Stomach smooth muscle (tissue), 2 donors: ENCODE results near the gene HDAC7.
A peak's percentile ranks its signal among the peaks of the same experiment; 100 is the strongest.

ENCODE experiments used
- H3K27ac ChIP-seq: one replicate; pipeline ENCODE4 v1.7.0; 2013; ENCODE audit warnings: mild to moderate bottlenecking, low read length, inconsistent platforms
- H3K27me3 ChIP-seq, 2 donors: one replicate each; pipeline ENCODE4 v1.7.0; 2013; ENCODE audit warnings: low read length in 2 of 2; ENCODE audit not compliant: insufficient read depth in 2 of 2, control insufficient read depth in 1 of 2
- H3K36me3 ChIP-seq, 2 donors: one replicate each; pipeline ENCODE4 v1.7.0; 2013; ENCODE audit warnings: low read length in 2 of 2; ENCODE audit not compliant: control insufficient read depth in 2 of 2, insufficient read depth in 2 of 2
- H3K4me1 ChIP-seq: one replicate; pipeline ENCODE4 v1.7.0; 2013; ENCODE audit warnings: low read length; ENCODE audit not compliant: control insufficient read depth, insufficient read depth
- H3K4me3 ChIP-seq, 2 donors: one replicate each; pipeline ENCODE4 v1.7.0; 2013; ENCODE audit warnings: low read length in 2 of 2
- H3K9ac ChIP-seq, 2 donors: one replicate each; pipeline ENCODE4 v1.7.0; 2013; ENCODE audit warnings: low read length in 2 of 2, mild to moderate bottlenecking in 1 of 2
- H3K9me3 ChIP-seq, 2 donors: one replicate each; pipeline ENCODE4 v1.7.0; 2013; ENCODE audit warnings: low read length in 2 of 2; ENCODE audit not compliant: control insufficient read depth in 2 of 2
- donor health status: healthy.
- donor health status: Pancreatic carcinoma.

HDAC7 gene

DNA sequence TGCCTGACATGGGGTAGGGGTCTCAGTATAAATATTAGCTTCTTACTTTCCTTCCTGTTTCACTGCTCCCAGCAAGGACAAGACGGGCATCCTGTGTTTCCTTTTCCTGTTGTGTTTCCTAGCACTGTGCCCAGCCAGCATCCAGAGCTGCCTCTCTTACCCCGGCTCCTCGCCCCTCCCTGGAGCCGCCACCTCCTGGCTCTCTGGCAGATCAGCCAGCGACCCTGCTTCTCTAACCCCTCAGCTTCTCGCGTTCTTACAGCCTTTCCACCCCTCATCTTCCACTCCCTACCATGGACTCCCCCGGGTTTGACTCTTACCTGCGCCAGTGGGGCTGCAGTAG lies 17.8 kb downstream of the HDAC7 start:
- no peak overlapping the region for H3K9ac ChIP-seq
- H3K9me3 ChIP-seq, result no peaks in the 10 kb centered on the region
- H3K4me3 ChIP-seq, result peak overlapping the region in 1 of 2 donors; percentile 35
- H3K27me3 ChIP-seq, result no peaks in the 10 kb centered on the region
- peak overlapping the region; percentile 24 for H3K27ac ChIP-seq
- peaks cover 84% of the 10 kb centered on the region for H3K4me1 ChIP-seq
- H3K36me3 ChIP-seq, result peaks cover under 1 to 9% of the 10 kb centered on the region in 2 donors

DNA sequence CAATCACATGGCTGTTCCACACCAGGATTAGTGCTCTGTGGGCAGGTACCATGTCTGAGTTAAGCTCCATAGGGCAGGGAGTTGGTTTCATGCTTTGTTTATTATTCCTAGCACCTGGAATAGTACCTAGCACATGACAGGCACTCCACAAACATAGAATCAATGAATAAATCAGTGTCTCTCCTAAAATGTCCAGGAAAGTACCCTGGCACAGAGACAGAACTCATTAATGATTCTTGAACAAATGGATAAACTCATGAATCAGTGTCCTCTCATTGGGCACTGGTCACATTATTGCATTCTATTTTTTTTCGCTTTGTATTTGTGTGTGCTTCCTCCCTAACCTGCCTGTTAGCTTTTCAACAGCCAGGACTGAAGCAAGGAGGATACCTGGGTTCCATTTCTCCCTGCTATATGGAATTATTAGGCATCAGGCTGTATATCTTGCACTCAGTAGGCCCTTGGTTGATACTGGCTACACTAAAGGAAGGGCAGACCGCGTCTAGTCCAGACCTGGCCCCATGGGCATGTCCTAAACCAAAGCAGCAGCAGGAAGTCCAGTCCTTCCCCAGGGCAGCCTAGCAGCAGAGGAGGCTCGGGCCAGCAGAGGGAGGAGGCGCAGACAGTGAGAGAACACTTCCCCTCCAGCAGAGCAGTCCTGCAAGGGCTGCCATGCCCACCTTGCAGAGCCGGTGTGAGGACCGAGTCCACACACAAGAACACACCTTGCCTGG lies 18.4 kb downstream of the HDAC7 start:
- Histone ChIP-seq H3K27me3 (no peaks in the 10 kb centered on the region), H3K9ac (peak overlapping the region; percentile 13 to 51), H3K4me3 (peak overlapping the region in 1 of 2 donors; percentile 35), H3K36me3 (peaks cover 4 to 13% of the 10 kb centered on the region in 2 donors), H3K4me1 (peaks cover 80% of the 10 kb centered on the region), H3K9me3 (no peaks in the 10 kb centered on the region), H3K27ac (peak overlapping the region; percentile 24)

DNA sequence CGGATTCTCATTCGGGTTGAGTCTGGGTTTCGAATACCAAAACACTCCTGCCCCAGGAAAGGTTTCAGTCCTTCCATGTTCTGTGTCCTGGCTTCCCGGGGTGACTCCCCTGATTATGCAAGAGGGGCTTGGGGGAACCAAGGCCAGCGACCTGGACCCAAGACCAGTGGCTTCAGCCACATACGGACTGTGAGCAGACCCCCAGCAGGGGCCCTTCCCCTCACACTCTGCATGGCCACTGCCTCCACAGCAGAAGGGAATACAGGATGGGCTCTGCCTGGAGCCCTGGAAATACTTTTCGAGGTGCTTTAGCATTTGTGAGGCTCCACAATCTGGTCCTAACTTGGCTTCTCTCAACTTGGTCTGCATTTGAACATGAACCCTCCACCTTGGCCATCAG lies 19.1 kb downstream of the HDAC7 start:
- Histone ChIP-seq H3K27me3 (no peaks in the 10 kb centered on the region), H3K27ac (peak overlapping the region; percentile 53), H3K36me3 (peaks cover 9 to 14% of the 10 kb centered on the region in 2 donors), H3K4me3 (no peak overlapping the region), H3K4me1 (peaks cover 73% of the 10 kb centered on the region), H3K9me3 (no peaks in the 10 kb centered on the region), H3K9ac (no peak overlapping the region)

DNA sequence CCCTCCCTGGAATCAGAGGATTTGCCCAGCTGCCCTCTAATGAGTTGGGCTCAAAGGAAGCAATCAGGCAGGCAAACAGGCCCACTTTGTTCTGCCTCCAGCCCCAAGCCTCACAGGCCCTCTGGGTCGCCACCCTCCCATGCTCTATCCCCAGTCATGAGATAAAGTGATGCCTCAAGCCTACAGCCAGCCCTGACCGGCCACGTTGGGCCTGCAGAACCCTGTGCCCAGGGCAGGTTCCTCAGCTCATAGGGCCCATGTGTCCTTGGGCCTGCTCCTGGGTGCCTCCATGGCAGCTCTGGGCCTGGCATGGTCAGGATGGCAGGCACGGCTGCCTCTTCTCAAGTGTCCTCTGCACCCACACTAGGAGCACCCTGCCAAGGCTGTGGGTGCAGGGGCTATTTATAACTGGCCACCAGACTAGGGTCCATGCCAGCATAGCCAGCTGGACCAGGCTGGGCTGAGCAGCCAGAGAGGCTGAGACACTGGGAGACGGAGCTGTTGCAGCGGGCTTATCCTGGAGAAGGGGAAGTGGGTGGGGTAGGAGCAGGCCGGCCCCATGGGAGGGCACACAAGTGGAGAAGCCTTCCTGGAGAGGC lies 20.2 kb downstream of the HDAC7 start:
- Histone ChIP-seq H3K4me1 (peaks cover 62% of the 10 kb centered on the region), H3K27me3 (no peaks in the 10 kb centered on the region), H3K27ac (peak overlapping the region; percentile 53), H3K9ac (no peak overlapping the region), H3K36me3 (peaks cover 17 to 20% of the 10 kb centered on the region in 2 donors), H3K9me3 (no peaks in the 10 kb centered on the region), H3K4me3 (peak overlapping the region in 1 of 2 donors; percentile 22)

DNA sequence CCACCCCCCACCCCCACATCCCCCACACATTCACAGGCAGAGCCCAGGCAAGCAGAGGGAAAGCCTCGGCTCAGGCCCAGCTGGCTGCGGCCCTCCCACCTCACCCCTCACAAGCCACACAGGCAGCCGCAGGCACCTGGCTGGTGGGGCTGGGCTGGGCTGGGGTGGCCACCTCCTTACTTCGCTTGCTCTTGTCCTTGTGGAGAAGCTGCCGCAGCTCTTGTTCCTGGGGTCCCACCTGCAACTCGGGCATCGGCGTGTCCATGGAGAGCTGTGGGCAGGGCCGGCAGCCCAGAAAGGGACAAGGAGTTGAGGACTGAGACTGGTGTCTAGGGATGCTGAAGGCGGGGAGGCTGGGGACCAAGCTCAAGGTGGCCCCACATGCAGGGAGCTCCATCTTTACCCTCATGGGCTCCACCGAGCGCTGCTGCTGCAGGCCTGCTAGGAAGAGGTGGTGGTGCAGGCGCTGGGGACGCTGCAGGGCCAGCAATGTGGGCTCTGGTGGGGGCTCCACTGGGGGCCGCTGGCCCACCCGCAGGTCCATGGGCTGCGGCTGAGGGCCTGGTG lies 21.2 kb downstream of the HDAC7 start:
- no peaks in the 10 kb centered on the region for H3K27me3 ChIP-seq
- peak overlapping the region; percentile 53 for H3K27ac ChIP-seq
- peaks cover 52% of the 10 kb centered on the region for H3K4me1 ChIP-seq
- H3K9me3 ChIP-seq, result no peaks in the 10 kb centered on the region
- H3K4me3 ChIP-seq, result no peak overlapping the region
- H3K36me3 ChIP-seq, result peaks cover 25 to 27% of the 10 kb centered on the region in 2 donors
- H3K9ac ChIP-seq, result no peak overlapping the region

DNA sequence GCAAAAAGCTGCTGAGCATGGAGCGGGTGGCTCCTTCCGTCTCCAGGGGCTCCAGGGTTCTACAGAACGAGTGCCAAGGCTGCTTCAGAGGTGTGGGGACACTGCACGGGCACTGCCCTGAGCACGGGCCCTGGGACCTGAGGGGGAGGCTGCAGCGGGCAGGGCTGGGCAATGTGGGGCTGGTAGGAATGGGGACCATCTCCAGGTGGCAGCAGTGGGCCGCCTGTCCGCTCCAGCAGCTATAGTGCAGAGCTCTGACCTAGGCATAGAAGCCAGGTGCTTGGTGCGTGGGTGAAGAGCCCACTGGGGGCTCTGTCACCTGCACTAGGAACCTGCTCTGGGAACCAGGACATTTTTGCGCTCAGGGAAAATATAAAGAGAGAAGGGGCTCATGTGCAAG lies 22.3 kb downstream of the HDAC7 start:
- no peaks in the 10 kb centered on the region for H3K27me3 ChIP-seq
- H3K27ac ChIP-seq, result no peak overlapping the region
- peaks cover 44% of the 10 kb centered on the region for H3K4me1 ChIP-seq
- H3K36me3 ChIP-seq, result peaks cover 29 to 34% of the 10 kb centered on the region in 2 donors
- no peak overlapping the region for H3K4me3 ChIP-seq
- H3K9ac ChIP-seq, result no peak overlapping the region
- no peaks in the 10 kb centered on the region for H3K9me3 ChIP-seq

DNA sequence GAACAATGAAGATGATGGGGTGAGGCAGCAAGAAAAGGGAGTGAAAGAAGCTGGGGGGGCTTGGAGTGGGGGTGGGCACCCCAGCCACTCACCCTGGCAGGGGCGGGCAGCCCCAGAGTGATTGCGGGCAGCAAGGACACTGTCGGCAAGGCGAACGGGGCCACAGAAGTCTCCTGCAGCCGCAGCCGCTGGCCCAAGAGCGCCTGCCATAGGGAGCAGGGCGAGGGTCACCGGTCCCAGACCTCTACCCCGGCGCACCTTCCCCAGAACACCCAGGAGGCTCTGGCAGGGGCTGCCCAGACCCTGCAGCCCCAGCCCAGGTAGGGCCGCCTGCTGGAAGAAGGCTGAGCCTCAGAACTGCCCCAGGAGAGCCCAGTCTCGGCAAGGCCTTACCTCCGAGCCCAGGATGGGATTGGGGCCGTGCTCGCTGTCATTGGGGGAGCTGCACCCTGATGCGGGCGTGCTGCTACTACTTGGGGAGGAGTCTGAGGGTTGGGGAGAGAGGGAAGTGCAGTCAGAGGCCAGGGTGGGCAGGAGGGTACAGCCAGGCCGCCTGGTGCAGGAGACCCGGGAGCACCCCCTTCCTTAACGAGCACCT lies 23.8 kb downstream of the HDAC7 start:
- no peak overlapping the region for H3K27ac ChIP-seq
- no peaks in the 10 kb centered on the region for H3K9me3 ChIP-seq
- peaks cover 37 to 42% of the 10 kb centered on the region in 2 donors for H3K36me3 ChIP-seq
- H3K27me3 ChIP-seq, result no peaks in the 10 kb centered on the region
- no peak overlapping the region for H3K9ac ChIP-seq
- H3K4me1 ChIP-seq, result peaks cover 29% of the 10 kb centered on the region
- H3K4me3 ChIP-seq, result no peak overlapping the region

DNA sequence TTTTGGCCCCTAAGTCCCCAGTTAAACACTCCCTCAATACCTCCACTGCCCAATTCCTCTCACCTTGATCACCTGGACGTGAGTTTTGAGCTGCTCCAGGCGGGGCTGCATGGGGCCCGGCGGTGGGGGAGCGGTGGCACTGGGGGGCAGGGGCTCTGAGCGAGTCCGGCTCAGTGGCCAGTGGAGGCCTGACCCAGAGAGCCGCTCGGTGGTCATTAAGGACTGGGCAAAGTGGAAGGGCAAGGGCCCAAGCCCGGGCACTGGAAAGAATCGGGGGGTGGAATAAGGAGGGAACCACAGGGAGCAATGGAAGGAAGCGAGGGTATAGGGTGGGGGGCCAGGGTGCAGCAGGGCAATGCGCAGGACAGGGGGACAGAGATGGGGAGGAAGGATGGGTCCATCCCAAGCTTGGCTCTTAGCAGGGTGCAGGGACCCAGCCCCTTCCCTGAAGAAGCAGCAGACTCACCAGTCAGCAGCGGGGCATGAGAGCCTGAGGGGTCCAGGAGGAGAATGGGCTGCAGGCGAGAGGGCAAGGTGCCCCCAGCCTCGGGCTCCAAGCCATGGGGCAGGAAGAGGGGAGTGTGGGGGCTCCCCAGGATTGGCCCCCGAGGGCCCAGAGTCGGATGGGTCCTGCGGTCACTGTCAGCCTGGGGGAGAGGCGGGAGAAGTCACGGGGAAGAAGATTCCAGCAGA lies 24.4 kb downstream of the HDAC7 start:
- peaks cover 43 to 47% of the 10 kb centered on the region in 2 donors for H3K36me3 ChIP-seq
- H3K27ac ChIP-seq, result no peak overlapping the region
- no peaks in the 10 kb centered on the region for H3K27me3 ChIP-seq
- no peak overlapping the region for H3K4me3 ChIP-seq
- no peaks in the 10 kb centered on the region for H3K9me3 ChIP-seq
- peaks cover 22% of the 10 kb centered on the region for H3K4me1 ChIP-seq
- no peak overlapping the region for H3K9ac ChIP-seq

DNA sequence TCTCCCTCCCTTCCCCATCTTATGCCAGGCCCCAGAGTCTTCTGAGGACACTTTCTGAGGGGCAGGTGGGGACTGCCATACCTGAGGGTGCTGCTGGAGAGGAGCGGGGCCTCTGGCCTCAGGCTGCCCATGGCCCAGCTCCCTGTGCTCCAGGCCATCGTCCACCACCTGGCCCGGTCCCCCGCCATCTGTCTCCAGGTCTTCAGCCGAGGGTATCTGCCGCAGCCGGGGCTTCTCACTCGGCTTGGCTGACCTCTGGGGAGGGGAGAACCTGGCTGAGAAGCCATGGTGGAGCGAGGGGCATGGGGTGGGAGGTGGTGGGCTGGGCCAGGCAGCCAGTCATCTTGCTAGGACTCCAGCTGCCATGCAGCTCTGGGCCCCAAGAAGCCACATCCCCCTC lies 25.0 kb downstream of the HDAC7 start:
- no peaks in the 10 kb centered on the region for H3K27me3 ChIP-seq
- peaks cover 16% of the 10 kb centered on the region for H3K4me1 ChIP-seq
- H3K9me3 ChIP-seq, result no peaks in the 10 kb centered on the region
- H3K9ac ChIP-seq, result no peak overlapping the region
- H3K36me3 ChIP-seq, result peaks cover 49% of the 10 kb centered on the region in 2 donors
- H3K4me3 ChIP-seq, result no peak overlapping the region
- H3K27ac ChIP-seq, result peak overlapping the region; percentile 18

DNA sequence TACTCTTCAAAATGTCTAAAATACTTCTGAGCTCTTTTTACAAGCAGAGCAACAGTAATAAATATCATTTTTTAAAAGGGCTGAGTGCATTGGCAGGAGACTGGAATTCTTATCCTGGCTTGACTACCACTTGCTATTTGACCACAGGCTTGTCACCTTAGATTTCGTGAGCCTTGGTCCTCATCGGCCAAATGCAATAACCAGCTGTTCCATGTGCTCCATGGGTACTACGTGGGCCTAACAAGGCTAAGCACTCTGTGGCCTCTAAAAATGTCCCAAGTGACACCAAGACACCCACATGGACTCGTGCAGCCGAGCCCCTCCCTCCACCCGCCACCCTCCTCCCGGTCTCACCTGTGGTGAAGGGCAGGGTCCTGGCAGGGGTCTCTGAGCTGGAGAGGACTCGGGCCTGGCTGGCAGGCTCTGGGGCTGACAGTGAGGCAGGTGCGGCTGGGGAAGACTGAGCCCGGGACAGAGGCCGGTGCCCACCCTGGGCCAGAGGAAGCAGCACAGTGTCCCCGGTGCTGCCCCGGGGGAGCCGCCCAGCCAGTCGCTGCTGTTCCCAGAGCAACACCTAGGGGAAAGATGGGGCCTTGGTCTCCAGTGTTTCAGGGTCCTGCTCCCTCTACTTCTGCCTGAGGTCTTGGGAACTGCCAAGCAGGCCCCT lies 26.6 kb downstream of the HDAC7 start:
- peaks cover 3% of the 10 kb centered on the region for H3K4me1 ChIP-seq
- no peaks in the 10 kb centered on the region for H3K27me3 ChIP-seq
- no peak overlapping the region for H3K9ac ChIP-seq
- no peak overlapping the region for H3K4me3 ChIP-seq
- peaks cover 62 to 63% of the 10 kb centered on the region in 2 donors for H3K36me3 ChIP-seq
- H3K27ac ChIP-seq, result no peak overlapping the region
- H3K9me3 ChIP-seq, result no peaks in the 10 kb centered on the region
